ENCODE results near the gene TMEM144.
"Not testable (repeated sequence)": the region's sequence is repeated elsewhere in the genome, so short reads cannot be mapped to it uniquely, and the experiment has no call there.

Gene TMEM144

GRCh38 chr4:158279052-158279451 lies 68.8 kb downstream of the TMEM144 start:
- not testable (repeated sequence) for H3K79me1 ChIP-seq (ENCODE audit: low read depth, low read length); H3K4ac ChIP-seq (ENCODE audit: low read length); H3K36me3 ChIP-seq (replicated peaks in 1 of 2; ENCODE audit: control insufficient read depth in 2 of 2, insufficient read depth in 2 of 2, low read length in 2 of 2); H3K27ac ChIP-seq (replicated peaks; ENCODE audit: low read length); H2AK5ac ChIP-seq (ENCODE audit: low read depth, low read length); DNase-seq (ENCODE audit: low spot score); H3K9ac ChIP-seq (ENCODE audit: low read depth, low read length, poor library complexity); H2BK15ac ChIP-seq (ENCODE audit: low read length); H3K27me3 ChIP-seq (ENCODE audit: control insufficient read depth in 3 of 3, insufficient read depth in 3 of 3, low read depth in 1 of 3, low read length in 3 of 3); H3K14ac ChIP-seq (ENCODE audit: low read length); H3K4me3 ChIP-seq (ENCODE audit: low read length in 2 of 2); H2BK12ac ChIP-seq (ENCODE audit: low read length); H3K4me2 ChIP-seq (ENCODE audit: insufficient read depth, low read length, poor library complexity, severe bottlenecking); H2BK120ac ChIP-seq (ENCODE audit: low read depth, low read length); H4K91ac ChIP-seq (ENCODE audit: low read depth, low read length, poor library complexity); H3K23ac ChIP-seq (ENCODE audit: low read depth, low read length, poor library complexity); H3K4me1 ChIP-seq (ENCODE audit: control insufficient read depth in 2 of 2, insufficient read depth in 1 of 2, low read depth in 1 of 2, low read length in 2 of 2); H4K8ac ChIP-seq (ENCODE audit: low read depth, low read length); H2BK5ac ChIP-seq (ENCODE audit: low read length); H2AFZ ChIP-seq (ENCODE audit: low read length); H3K9me3 ChIP-seq (replicated peaks in 1 of 2; ENCODE audit: control insufficient read depth in 2 of 2, insufficient read depth in 1 of 2, low read depth in 1 of 2, low read length in 2 of 2); H3K18ac ChIP-seq (ENCODE audit: low read length)
- no CpG with 5 or more reads among the region's 1 CpG for WGBS, 2 donors (ENCODE audit: extremely low coverage in 2 of 2, insufficient read length in 2 of 2, insufficient replicate concordance in 1 of 2)

GRCh38 chr4:158280856-158281255 lies 70.6 kb downstream of the TMEM144 start:
- DNase-seq (ENCODE audit: low spot score): no peak
- peak overlapping the region; percentile 24 for H2AFZ ChIP-seq (ENCODE audit: low read length)
- no peaks in the 10 kb centered on the region for H3K4me1 ChIP-seq (ENCODE audit: control insufficient read depth in 2 of 2, insufficient read depth in 1 of 2, low read depth in 1 of 2, low read length in 2 of 2)
- no peak overlapping the region for H3K18ac ChIP-seq (ENCODE audit: low read length)
- H3K4ac ChIP-seq (ENCODE audit: low read length): no peak overlapping the region
- H3K27me3 ChIP-seq (ENCODE audit: control insufficient read depth in 3 of 3, insufficient read depth in 3 of 3, low read depth in 1 of 3, low read length in 3 of 3): no peaks in the 10 kb centered on the region
- WGBS, 2 donors (ENCODE audit: extremely low coverage in 2 of 2, insufficient read length in 2 of 2, insufficient replicate concordance in 1 of 2): no CpG with 5 or more reads among the region's 5 CpGs
- no peak overlapping the region for H4K8ac ChIP-seq (ENCODE audit: low read depth, low read length)
- no peak overlapping the region for H3K27ac ChIP-seq (replicated peaks; ENCODE audit: low read length)
- H4K91ac ChIP-seq (ENCODE audit: low read depth, low read length, poor library complexity): no peak overlapping the region
- no peak overlapping the region for H2BK12ac ChIP-seq (ENCODE audit: low read length)
- no peaks in the 10 kb centered on the region for H3K36me3 ChIP-seq (replicated peaks in 1 of 2; ENCODE audit: control insufficient read depth in 2 of 2, insufficient read depth in 2 of 2, low read length in 2 of 2)
- H3K4me2 ChIP-seq (ENCODE audit: insufficient read depth, low read length, poor library complexity, severe bottlenecking): no peak overlapping the region
- H3K14ac ChIP-seq (ENCODE audit: low read length): no peak overlapping the region
- no peak overlapping the region for H2BK120ac ChIP-seq (ENCODE audit: low read depth, low read length)
- H2AK5ac ChIP-seq (ENCODE audit: low read depth, low read length): no peak overlapping the region
- H3K9ac ChIP-seq (ENCODE audit: low read depth, low read length, poor library complexity): no peak overlapping the region
- H3K4me3 ChIP-seq (ENCODE audit: low read length in 2 of 2): no peak overlapping the region
- no peak overlapping the region for H2BK15ac ChIP-seq (ENCODE audit: low read length)
- H3K79me1 ChIP-seq (ENCODE audit: low read depth, low read length): no peaks in the 10 kb centered on the region
- H2BK5ac ChIP-seq (ENCODE audit: low read length): no peak overlapping the region
- H3K9me3 ChIP-seq (replicated peaks in 1 of 2; ENCODE audit: control insufficient read depth in 2 of 2, insufficient read depth in 1 of 2, low read depth in 1 of 2, low read length in 2 of 2): no peaks in the 10 kb centered on the region
- no peak overlapping the region for H3K23ac ChIP-seq (ENCODE audit: low read depth, low read length, poor library complexity)

GRCh38 chr4:158282252-158282651 lies 72.0 kb downstream of the TMEM144 start:
- no CpG with 5 or more reads among the region's 3 CpGs for WGBS, 2 donors (ENCODE audit: extremely low coverage in 2 of 2, insufficient read length in 2 of 2, insufficient replicate concordance in 1 of 2)
- H3K27ac ChIP-seq (replicated peaks; ENCODE audit: low read length): no peak overlapping the region

GRCh38 chr4:158285429-158286216 lies 75.3 kb downstream of the TMEM144 start:
- Histone ChIP-seq H3K14ac (ENCODE audit: low read length) (no peak overlapping the region), H4K91ac (ENCODE audit: low read depth, low read length, poor library complexity) (no peak overlapping the region), H3K27me3 (ENCODE audit: control insufficient read depth in 3 of 3, insufficient read depth in 3 of 3, low read depth in 1 of 3, low read length in 3 of 3) (no peaks in the 10 kb centered on the region), H2AFZ (ENCODE audit: low read length) (no peak overlapping the region), H2AK5ac (ENCODE audit: low read depth, low read length) (no peak overlapping the region), H3K9me3 (replicated peaks in 1 of 2; ENCODE audit: control insufficient read depth in 2 of 2, insufficient read depth in 1 of 2, low read depth in 1 of 2, low read length in 2 of 2) (no peaks in the 10 kb centered on the region), H3K79me1 (ENCODE audit: low read depth, low read length) (no peaks in the 10 kb centered on the region), H3K4me3 (ENCODE audit: low read length in 2 of 2) (no peak overlapping the region), H2BK5ac (ENCODE audit: low read length) (no peak overlapping the region), H2BK120ac (ENCODE audit: low read depth, low read length) (no peak overlapping the region), H3K18ac (ENCODE audit: low read length) (no peak overlapping the region), H3K23ac (ENCODE audit: low read depth, low read length, poor library complexity) (no peak overlapping the region), H3K36me3 (replicated peaks in 1 of 2; ENCODE audit: control insufficient read depth in 2 of 2, insufficient read depth in 2 of 2, low read length in 2 of 2) (no peaks in the 10 kb centered on the region), H2BK12ac (ENCODE audit: low read length) (no peak overlapping the region), H4K8ac (ENCODE audit: low read depth, low read length) (no peak overlapping the region), H3K27ac (replicated peaks; ENCODE audit: low read length) (no peak overlapping the region), H3K4ac (ENCODE audit: low read length) (no peak overlapping the region), H3K4me2 (ENCODE audit: insufficient read depth, low read length, poor library complexity, severe bottlenecking) (no peak overlapping the region), H3K4me1 (ENCODE audit: control insufficient read depth in 2 of 2, insufficient read depth in 1 of 2, low read depth in 1 of 2, low read length in 2 of 2) (no peaks in the 10 kb centered on the region), H2BK15ac (ENCODE audit: low read length) (no peak overlapping the region), H3K9ac (ENCODE audit: low read depth, low read length, poor library complexity) (no peak overlapping the region)
- no peak for DNase-seq (ENCODE audit: low spot score)
- WGBS, 2 donors (ENCODE audit: extremely low coverage in 2 of 2, insufficient read length in 2 of 2, insufficient replicate concordance in 1 of 2): no CpG with 5 or more reads among the region's 6 CpGs

More at GRCh38 chr4:158282252-158282651, 72.0 kb downstream of the TMEM144 start:
- H3K27me3 ChIP-seq (ENCODE audit: control insufficient read depth in 3 of 3, insufficient read depth in 3 of 3, low read depth in 1 of 3, low read length in 3 of 3): no peaks in the 10 kb centered on the region
- H2AFZ ChIP-seq (ENCODE audit: low read length): peak overlapping the region; percentile 44
- H2BK15ac ChIP-seq (ENCODE audit: low read length): no peak overlapping the region
- no peak overlapping the region for H3K14ac ChIP-seq (ENCODE audit: low read length)
- no peak overlapping the region for H3K4ac ChIP-seq (ENCODE audit: low read length)
- H3K4me1 ChIP-seq (ENCODE audit: control insufficient read depth in 2 of 2, insufficient read depth in 1 of 2, low read depth in 1 of 2, low read length in 2 of 2): no peaks in the 10 kb centered on the region
- no peak overlapping the region for H3K18ac ChIP-seq (ENCODE audit: low read length)
- no peak overlapping the region for H3K4me3 ChIP-seq (ENCODE audit: low read length in 2 of 2)
- H2BK120ac ChIP-seq (ENCODE audit: low read depth, low read length): no peak overlapping the region
- DNase-seq (ENCODE audit: low spot score): no peak
- H3K9me3 ChIP-seq (replicated peaks in 1 of 2; ENCODE audit: control insufficient read depth in 2 of 2, insufficient read depth in 1 of 2, low read depth in 1 of 2, low read length in 2 of 2): no peaks in the 10 kb centered on the region
- H3K4me2 ChIP-seq (ENCODE audit: insufficient read depth, low read length, poor library complexity, severe bottlenecking): no peak overlapping the region
- H2BK12ac ChIP-seq (ENCODE audit: low read length): no peak overlapping the region
- no peaks in the 10 kb centered on the region for H3K36me3 ChIP-seq (replicated peaks in 1 of 2; ENCODE audit: control insufficient read depth in 2 of 2, insufficient read depth in 2 of 2, low read length in 2 of 2)
- H3K23ac ChIP-seq (ENCODE audit: low read depth, low read length, poor library complexity): no peak overlapping the region
- H3K9ac ChIP-seq (ENCODE audit: low read depth, low read length, poor library complexity): no peak overlapping the region
- no peak overlapping the region for H2BK5ac ChIP-seq (ENCODE audit: low read length)
- no peaks in the 10 kb centered on the region for H3K79me1 ChIP-seq (ENCODE audit: low read depth, low read length)
- no peak overlapping the region for H4K91ac ChIP-seq (ENCODE audit: low read depth, low read length, poor library complexity)
- no peak overlapping the region for H2AK5ac ChIP-seq (ENCODE audit: low read depth, low read length)
- no peak overlapping the region for H4K8ac ChIP-seq (ENCODE audit: low read depth, low read length)

Data from neuronal stem cell (in vitro differentiated cells).